NCI-H1417 (cell line): ENCODE results near the gene APC2.

Experiments used
- DNase-seq, 3 experiments: peaks; one replicate each; lab custom pipeline; 2025; lab: John Stamatoyannopoulos, UW

The APC2 gene

GRCh38 chr19:1478934-1479707 lies 29.2 kb downstream of the APC2 start, which contains the start of gene C19orf25:
Gene C19orf25 (minus strand): TSS chr19:1479215. CDS start chr19:1478903, 312 bp downstream.
- peak; percentile 93 to 97 (median 97) for DNase-seq

- no peak for DNase-seq
Measured at GRCh38 chr19:1481224-1481892, 31.4 kb downstream of the APC2 start.

GRCh38 chr19:1481893-1482360 lies 32.0 kb downstream of the APC2 start:
- no peak for DNase-seq

- DNase-seq, result no peak
Measured at GRCh38 chr19:1482361-1483130, 32.6 kb downstream of the APC2 start.

GRCh38 chr19:1483131-1483978 lies 33.4 kb downstream of the APC2 start:
- no peak for DNase-seq

- no peak for DNase-seq
Measured at GRCh38 chr19:1483979-1484428, 34.1 kb downstream of the APC2 start.

GRCh38 chr19:1486720-1487575 lies 37.0 kb downstream of the APC2 start:
- no peak for DNase-seq

GRCh38 chr19:1487576-1488281 lies 37.8 kb downstream of the APC2 start:
- no peak for DNase-seq

- DNase-seq, result no peak
Measured at GRCh38 chr19:1488282-1488601, 38.3 kb downstream of the APC2 start.

- peak in 1 of 3 experiments; percentile 49 for DNase-seq
Measured at GRCh38 chr19:1489463-1490310, 39.8 kb downstream of the APC2 start.

GRCh38 chr19:1490311-1491113 lies 40.6 kb downstream of the APC2 start, which contains the start of gene PCSK4:
Gene PCSK4 (minus strand): TSS chr19:1490350. CDS start chr19:1490346, 4 bp downstream.
- peak; percentile 99 to 100 (median 100) for DNase-seq

- DNase-seq, result no peak
Measured at GRCh38 chr19:1491114-1491848, 41.4 kb downstream of the APC2 start, which contains the start of gene REEP6. Gene REEP6 (plus strand): TSS chr19:1491181. CDS start chr19:1491270, 89 bp downstream.

GRCh38 chr19:1491849-1492170 lies 41.9 kb downstream of the APC2 start:
- DNase-seq, result no peak

GRCh38 chr19:1492474-1493006 lies 42.6 kb downstream of the APC2 start:
- DNase-seq, result no peak

- DNase-seq, result no peak
Measured at GRCh38 chr19:1494115-1494815, 44.3 kb downstream of the APC2 start.

- DNase-seq, result no peak
Measured at GRCh38 chr19:1495051-1495798, 45.3 kb downstream of the APC2 start.
